NCI-H2196 (cell line): ENCODE data around the gene PAFAH2.
"Not testable (repeated sequence)": the region's sequence is repeated elsewhere in the genome, so short reads cannot be mapped to it uniquely, and the experiment has no call there.

Source experiments
- DNase-seq: peaks from one replicate; lab custom pipeline; 2025; ENCODE audit not compliant: unreplicated experiment; lab: John Stamatoyannopoulos, UW

The PAFAH2 gene

GRCh38 chr1:25987951-25988350 is 9.9 kb downstream of the PAFAH2 start:
- DNase-seq = no peak

DNA sequence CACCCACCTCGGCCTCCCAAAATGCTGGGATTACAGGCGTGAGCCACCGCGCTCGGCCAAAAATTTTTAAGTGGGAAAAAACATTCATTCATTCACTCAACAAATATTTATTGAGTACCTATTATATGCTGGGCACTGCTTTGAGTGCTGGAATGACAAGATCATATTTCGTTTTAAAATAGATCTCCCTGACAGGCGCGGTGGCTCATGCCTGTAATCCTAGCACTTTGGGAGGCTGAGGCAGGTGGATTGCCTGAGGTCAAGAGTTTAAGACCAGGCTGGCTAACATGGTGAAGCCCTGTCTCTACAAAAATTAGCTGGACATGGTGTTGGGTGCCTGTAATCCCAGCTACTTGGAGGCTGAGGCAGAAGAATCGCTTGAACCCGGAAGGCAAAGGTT is 11.1 kb downstream of the PAFAH2 start:
- not testable (repeated sequence) for DNase-seq

DNA sequence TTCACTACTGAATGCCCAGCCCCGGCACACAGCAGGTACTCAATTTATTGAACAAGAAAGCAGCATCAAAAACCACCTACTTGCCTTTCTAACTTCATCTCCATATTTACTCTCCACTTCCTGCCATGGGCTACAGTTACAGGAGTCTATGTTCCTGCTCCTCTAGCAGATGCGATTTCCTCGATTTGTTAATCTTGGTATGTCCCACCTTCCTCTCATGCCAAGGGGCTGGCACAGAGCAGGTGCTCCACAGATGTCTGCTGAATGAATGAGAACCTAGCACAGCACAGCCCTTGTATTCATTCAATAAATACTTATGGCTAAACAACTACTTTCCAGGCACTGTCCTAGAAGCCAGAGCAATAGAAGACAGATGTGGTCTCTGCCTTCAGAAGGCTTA is 12.2 kb downstream of the PAFAH2 start:
- DNase-seq = no peak

DNA sequence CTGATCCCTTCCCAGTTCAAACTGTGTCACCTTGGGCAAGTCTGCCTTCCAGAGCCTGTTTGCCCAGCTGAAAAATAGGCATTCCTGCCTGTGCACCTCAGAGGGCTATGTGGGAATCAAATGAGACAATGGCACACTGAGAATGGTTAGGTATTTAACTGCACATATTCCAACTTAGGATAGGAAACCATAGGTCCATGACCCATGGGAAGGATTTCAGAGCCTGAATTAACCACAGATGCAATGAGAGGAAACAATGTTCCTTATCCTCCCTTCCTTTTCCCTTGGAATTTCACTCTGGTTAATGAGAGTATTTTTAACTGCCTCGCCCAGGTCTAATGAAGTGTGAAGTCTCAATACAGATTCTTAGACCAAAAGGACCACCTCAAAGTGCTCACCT is 12.7 kb downstream of the PAFAH2 start:
- DNase-seq = no peak

GRCh38 chr1:25979210-25979609 is 18.7 kb downstream of the PAFAH2 start:
- no peak for DNase-seq

GRCh38 chr1:25978403-25978802 is 19.5 kb downstream of the PAFAH2 start:
- DNase-seq = no peak

- DNase-seq = no peak
Observed at GRCh38 chr1:25977801-25978200, 20.1 kb downstream of the PAFAH2 start.

GRCh38 chr1:25973610-25974321 is 24.1 kb downstream of the PAFAH2 start:
- no peak for DNase-seq

GRCh38 chr1:25971811-25972180 is 26.1 kb downstream of the PAFAH2 start:
- DNase-seq = no peak

DNA sequence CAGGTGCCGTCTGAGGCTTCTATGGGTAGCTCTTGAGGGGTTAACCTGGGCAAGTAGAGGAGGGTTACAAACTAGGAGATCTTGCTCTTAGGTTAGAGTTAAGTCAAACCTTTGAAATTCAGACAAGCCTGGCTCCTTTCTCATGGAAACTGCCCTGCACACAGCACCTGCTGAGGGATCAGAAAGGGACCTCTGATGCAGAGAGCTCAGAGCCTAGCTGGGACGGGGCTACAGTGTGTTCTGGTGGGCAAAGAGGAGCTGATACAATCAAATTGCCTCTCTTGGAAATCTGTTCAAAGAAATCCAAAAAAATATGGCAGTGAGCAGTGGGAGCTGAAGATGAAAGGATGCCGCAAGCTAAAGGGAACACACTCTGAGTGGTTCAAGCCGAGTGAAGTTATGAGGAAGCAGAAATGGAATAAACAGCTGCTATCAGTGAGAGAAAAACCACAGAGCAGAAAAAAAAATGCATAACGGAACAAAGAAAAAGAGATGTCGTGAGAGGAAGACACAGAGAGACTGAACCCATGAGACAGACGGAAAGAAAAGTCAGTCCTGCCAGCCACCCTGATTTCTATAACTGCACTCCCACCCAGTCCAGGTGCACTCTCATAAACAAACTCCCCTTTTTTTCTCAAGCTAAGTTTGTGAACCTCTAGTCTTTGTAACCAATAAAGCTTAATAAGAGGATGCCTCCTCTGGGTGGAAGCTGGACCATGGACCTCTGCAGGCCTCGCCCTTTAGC is 26.6 kb downstream of the PAFAH2 start:
- DNase-seq = no peak

GRCh38 chr1:25967308-25967707 is 30.6 kb downstream of the PAFAH2 start:
- no peak for DNase-seq

DNA sequence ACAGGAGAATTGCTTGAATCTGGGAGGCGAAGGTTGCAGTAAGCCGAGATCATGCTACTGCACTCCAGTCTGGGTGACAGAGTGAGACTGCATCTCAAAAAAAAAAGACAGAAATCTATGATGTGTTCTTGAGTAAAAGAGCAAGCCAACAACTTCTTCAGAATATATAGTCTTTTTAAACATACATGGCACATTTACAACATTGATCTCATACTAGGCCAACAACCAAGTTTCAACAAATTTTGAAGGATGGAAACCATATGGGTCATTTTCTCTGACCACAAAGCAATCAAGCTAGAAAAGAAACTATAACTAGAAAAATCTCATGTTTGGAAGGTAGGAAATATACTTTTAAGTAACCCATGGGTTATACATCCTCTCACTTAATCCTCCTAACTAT is 38.3 kb downstream of the PAFAH2 start:
- DNase-seq = no peak

DNA sequence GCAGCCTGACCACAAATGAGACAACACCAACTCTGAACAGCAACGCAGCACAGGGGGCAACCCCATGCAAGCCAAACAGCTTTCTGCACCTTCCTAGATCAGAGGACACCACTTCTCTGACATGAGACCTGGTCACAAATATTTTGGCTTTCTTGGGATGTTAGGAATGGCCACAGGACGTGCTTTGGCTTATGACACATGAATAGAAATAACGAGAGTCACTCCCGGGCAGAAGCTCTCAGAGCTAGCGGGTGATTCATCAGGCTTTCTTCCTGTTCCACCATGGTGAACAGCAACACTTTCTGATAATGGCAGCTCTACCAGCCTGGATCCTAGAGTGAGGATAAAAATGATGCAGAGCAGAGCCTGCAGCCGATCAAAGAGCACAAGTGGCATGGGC is 39.4 kb downstream of the PAFAH2 start:
- DNase-seq = no peak

DNA sequence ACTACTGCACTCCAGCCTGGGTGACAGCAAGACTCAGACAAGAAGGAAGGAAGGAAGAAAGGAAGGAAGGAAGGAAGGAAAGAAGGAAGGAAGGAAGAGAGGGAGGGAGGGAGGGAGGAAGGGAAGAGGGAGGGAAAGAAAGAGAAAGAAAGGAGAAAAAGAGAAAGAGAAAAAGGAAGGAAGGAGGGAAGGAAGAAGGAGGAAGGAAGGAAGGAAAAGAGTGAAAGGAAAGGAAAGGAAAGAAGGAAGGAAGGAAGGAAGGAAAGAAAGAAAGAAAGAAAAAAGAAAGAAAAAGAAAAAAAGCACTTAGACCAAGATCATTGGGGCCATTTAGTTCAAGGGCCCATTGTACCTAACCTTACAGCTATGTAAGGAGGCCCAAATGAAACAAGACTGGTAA is 42.3 kb downstream of the PAFAH2 start:
- no peak for DNase-seq

DNA sequence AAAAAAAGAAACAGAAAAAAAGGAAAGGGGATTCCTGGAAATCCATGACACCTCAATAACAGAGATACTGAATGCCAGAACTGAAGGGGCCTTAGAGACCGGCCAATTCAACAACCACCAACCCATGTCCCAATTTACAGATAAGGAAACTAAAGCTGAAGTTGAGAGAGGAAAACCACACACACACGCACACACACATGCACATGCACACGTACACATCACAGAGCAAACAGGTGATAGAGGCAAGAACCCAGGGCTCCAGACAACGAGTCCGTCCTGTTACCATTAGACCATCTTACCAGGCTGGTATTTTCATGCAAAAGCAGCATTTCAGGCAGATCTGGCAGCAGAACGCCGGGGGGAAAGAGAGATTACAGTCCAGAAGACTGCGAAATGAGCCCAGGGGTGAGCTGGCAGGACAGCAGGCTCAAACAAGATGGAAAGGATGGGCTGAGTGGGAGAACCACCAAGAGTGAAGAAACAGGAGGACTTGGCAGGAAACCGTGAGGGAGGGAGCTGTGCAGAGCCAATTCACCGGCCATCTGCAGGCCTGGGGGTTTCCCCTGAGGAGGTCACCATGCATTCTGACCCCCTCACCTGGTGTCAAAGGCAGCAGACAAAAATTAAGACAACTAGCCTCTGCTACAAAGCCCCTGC is 43.5 kb downstream of the PAFAH2 start:
- no peak for DNase-seq

- DNase-seq = no peak
Observed at GRCh38 chr1:25952841-25953401, 44.9 kb downstream of the PAFAH2 start.

- DNase-seq = no peak
Observed at GRCh38 chr1:25948641-25949040, 49.2 kb downstream of the PAFAH2 start.

DNA sequence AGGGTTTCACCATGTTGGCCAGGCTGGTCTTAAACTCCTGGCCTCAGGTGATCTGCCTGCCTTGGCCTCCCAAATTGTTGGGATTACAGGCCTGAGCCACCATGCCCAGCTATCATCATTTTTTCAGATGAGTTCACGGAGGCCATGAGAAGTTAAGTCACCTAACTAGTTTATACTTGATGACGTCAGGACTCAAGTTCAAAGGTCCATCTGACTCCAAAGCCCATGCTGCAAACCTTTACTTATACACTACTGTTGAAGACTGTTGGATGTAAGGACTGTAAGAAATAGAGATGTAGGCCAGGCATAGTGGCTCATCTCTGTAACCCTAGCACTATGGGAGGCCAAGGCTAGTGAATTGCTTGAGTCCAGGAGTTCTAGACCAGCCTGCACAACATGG is 50.8 kb downstream of the PAFAH2 start:
- no peak for DNase-seq

- DNase-seq = no peak
Observed at GRCh38 chr1:25945761-25946160, 52.1 kb downstream of the PAFAH2 start.

DNA sequence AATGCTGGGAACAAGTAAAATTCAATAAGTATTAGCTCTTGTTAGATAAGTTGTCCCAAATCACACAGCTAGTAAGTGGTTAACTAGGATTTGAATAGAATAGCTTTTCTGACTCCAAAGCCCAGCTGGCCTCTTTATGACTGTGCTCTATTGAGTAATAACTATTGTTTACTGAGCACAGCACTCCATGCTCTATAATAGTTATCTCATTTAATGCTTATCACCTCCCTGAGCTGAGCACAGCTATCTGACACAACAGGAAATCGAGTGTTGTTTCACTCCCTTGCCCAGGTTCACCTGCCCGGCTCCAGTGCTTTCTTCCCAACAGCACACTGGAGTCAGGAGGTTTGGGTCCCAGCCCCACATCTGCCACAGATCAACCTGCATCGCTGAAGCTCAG is 52.9 kb downstream of the PAFAH2 start:
- no peak for DNase-seq

DNA sequence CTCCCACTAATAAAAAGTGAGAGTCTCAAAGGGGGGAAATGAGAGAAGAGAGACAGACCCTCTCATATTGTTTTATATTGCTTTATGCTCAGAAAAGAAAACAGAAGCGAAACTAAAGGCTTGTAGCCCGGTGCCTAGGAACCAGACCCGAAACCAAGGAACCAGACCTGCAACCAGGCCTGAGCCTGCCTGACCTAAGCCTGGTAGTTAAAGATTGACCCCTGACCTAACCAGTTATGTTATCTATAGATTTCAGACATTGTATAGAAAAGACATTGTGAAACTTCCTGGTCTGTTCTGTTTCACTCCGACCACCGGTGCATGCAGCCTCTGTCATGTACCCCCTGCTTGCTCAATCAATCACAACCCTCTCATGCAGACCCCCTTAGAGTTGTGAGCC is 54.4 kb downstream of the PAFAH2 start:
- not testable (repeated sequence) for DNase-seq

- DNase-seq = peak; percentile 39
Observed at GRCh38 chr1:25936947-25937346, 60.9 kb downstream of the PAFAH2 start.
